ENCODE results near the gene COP1.
"Not testable (repeated sequence)": the region's sequence is repeated elsewhere in the genome, so short reads cannot be mapped to it uniquely, and the experiment has no call there.

Gene COP1

GRCh38 chr1:176046926-176047325, 160.2 kb downstream of the COP1 start:
- no peak for DNase-seq

DNA sequence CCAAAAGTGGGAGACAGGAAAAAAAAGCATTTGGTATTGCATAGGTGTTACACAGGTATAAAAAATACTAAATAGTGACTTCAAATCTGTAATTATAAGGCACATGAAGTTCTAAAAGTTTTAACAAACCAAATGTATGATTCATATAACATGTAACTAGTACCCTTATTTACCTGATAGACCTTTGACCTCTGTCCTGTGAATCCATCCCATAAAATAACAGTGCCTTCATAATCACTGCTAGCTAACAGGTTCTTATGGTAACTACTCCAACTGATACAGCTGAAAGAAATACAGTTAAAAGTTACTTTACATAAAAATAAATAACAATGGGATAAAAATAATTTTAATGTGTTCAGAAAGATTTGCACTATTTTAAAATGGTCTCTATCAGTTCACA, 163.5 kb downstream of the COP1 start:
- no peak for DNase-seq

DNA sequence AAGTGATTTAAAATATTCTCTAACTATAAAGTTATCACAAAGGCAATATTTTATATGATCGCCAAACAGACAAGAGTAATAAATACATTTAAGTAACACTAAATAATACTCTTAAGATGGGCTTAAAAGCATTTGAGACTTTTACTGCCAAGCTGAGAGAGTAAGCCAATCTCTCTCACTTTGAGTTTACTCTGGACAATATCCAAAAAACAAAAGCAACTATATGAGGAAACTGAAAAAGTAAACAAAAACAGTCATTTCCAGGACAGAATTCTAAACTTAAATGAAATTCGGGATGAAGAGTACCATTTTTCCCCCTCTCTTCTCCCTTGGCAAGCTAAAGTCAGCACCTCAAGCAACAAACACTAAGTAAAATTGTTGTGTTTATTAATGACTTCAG, 173.2 kb downstream of the COP1 start:
- DNase-seq = no peak

DNA sequence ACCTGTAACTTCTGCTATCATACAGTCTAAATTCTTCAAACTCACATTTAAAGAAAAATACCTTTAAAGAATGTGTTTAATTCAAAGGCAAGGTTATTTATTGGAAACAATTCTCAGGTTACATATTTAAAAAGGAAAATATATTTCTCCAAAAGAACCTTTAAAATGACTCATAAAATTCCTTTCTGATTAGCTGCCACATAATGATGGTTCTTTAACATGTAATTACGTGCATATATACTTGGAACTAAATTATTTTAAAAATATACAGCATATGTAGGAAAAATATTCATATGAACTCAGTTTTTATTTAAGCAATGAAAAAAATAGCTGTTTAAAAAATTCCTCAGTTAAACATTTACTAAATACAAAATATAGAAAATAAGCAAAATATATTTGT, 173.6 kb downstream of the COP1 start:
- DNase-seq = no peak

GRCh38 chr1:176032040-176032645, 174.9 kb downstream of the COP1 start:
- no peak for DNase-seq

DNA sequence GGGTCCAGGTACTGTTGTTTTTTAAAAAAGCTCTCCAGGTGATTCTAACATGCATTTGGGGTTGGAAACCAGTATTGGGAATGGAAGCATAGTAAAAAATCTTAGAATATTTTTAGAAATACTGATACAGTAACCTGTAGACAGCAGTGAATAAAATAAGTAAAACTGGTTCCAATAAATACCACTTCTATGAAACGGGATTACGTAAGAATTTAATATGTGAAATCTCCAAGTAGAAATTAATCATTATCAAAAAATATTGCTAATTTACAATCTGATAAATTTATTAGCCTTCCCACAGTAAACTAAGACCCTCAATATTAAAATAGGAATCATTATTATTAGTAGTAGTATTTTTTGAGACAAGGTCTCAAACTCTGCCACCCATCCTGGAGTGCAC, 177.5 kb downstream of the COP1 start:
- DNase-seq = no peak

- DNase-seq = no peak
These were observed 177.9 kb downstream of the COP1 start for GRCh38 chr1:176029155-176029554.

DNA sequence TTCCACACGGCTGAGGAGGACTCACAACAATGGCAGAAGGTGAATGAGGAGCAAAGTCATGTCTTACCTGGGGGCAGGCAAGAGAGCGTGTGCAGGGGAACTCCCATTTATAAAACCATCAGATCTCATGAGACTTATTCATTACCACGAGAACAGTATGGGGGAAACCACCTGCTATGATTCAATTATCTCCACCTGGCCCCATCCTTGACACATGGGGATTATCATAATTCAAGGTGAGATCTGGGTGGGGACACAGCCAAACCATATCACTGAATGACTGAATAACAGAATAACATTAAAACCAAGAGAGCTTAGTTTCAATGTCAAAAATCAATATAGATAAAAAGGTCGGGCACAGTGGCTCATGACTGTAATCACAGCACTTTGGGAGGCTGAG, 179.2 kb downstream of the COP1 start:
- not testable (repeated sequence) for DNase-seq

DNA sequence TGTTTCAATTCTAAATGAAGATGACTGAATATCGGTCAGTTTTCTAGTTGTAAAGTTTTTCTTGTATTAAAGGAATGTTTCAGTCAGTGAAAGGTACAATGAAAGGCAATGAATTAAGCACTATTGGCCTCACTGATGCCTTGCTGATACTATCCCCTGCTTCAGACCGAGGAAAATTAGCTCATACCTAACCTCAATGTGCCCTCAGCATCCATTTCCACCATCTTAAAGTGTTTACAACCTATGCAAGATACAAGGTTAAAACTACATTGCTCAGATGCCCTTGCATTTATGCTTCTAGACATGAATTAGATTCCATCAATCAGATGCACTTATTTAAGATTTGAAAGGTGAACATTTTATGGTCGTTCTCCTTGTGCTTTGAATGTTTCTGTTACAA, 184.5 kb downstream of the COP1 start:
- DNase-seq = no peak

DNA sequence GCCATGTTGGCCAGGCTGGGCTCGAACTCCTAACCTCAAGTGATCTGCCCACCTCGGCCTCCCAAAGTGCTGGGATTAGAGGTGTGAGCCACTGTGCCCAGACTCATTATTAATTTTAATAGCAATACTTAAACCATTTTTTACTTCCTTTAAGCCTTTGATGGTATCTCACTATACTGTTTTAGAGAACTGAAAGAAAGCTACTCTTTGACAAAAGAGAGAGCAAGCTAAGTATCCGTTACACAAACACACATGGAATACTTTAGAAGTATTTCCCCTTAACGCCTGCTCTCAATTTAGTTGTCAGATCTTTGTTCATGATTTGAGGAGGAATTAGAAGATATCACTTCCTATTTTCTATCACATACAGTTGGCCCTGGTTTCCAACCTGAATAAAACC, 189.4 kb downstream of the COP1 start:
- no peak for DNase-seq

DNA sequence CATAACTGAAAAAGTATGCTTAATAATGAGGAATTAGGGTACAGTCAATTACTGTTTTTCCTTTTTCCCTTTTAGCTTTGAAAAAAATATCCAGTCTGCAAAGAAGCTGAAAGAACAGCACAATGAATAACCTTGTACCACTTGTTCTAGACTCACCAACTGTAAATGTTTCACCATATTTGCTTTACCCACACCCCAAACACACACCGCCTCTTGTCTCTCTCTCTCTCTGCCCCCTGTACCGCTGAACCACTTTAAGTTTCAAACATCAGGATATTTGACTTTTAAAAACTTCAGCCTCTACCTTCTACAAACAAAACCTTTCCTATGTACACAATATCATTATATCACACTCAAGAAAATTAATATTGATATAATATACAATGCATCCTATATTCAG, 197.1 kb downstream of the COP1 start:
- DNase-seq = no peak

DNA sequence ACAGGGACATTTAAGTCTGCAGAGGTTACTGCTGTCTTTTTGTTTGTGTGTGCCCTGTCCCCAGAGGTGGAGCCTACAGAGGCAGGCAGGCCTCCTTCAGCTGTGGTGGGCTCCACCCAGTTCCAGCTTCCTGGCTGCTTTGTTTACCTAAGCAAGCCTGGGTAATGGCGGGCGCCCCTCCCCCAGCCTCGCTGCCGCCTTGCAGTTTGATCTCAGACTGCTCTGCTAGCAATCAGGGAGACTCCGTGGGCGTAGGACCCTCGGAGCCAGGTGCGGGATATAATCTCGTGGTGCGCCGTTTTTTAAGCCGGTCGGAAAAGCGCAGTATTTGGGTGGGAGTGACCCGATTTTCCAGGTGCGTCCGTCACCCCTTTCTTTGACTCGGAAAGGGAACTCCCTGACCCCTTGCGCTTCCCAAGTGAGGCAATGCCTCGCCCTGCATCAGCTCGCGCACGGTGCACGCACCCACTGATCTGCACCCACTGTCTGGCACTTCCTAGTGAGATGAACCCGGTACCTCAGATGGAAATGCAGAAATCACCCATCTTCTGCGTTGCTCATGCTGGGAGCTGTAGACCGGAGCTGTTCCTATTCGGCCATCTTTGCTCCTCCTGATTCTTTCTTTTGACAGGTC, 199.2 kb downstream of the COP1 start:
- not testable (repeated sequence) for DNase-seq

DNA sequence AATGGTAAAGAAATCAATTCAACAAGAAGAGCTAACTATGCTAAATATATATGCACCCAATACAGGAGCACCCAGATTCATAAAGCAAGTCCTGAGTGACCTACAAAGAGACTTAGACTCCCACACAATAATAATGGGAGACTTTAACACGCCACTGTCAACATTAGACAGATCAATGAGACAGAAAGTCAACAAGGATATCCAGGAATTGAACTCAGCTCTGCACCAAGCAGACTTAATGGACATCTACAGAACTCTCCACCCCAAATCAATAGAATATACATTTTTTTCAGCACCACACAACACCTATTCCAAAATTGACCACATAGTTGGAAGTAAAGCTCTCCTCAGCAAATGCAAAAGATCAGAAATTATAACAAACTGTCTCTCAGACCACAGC, 212.4 kb downstream of the COP1 start:
- not testable (repeated sequence) for DNase-seq

GRCh38 chr1:175992825-175993224, 214.3 kb downstream of the COP1 start:
- DNase-seq = not testable (repeated sequence)

- DNase-seq = not testable (repeated sequence)
These were observed 214.9 kb downstream of the COP1 start for GRCh38 chr1:175992202-175992601.

GRCh38 chr1:175984813-175985212, 222.3 kb downstream of the COP1 start:
- no peak for DNase-seq

- DNase-seq = no peak
These were observed 222.9 kb downstream of the COP1 start for GRCh38 chr1:175984057-175984812.

DNA sequence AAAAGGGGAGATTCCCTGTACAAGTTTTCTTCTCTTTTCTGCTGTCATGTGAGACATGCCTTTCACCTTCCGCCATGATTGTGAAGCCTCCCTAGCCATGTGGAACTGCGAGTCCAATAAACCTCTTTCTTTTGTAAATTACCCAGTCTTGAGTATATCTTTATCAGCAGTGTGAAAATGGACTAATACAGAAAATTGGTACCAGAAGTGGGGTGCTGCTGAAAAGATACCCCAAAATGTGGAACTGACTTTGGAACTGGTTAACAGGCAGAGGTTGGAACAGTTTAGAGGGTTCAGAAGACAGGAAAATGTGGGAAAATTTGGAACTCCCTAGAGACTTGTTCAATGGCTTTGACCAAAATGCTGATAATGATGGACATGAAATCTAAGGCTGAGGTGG, 223.7 kb downstream of the COP1 start:
- not testable (repeated sequence) for DNase-seq

- DNase-seq = no peak
These were observed 226.0 kb downstream of the COP1 start for GRCh38 chr1:175981128-175981527.

GRCh38 chr1:175978926-175979325, 228.2 kb downstream of the COP1 start:
- no peak for DNase-seq

GRCh38 chr1:175978476-175978875, 228.6 kb downstream of the COP1 start:
- no peak for DNase-seq

DNA sequence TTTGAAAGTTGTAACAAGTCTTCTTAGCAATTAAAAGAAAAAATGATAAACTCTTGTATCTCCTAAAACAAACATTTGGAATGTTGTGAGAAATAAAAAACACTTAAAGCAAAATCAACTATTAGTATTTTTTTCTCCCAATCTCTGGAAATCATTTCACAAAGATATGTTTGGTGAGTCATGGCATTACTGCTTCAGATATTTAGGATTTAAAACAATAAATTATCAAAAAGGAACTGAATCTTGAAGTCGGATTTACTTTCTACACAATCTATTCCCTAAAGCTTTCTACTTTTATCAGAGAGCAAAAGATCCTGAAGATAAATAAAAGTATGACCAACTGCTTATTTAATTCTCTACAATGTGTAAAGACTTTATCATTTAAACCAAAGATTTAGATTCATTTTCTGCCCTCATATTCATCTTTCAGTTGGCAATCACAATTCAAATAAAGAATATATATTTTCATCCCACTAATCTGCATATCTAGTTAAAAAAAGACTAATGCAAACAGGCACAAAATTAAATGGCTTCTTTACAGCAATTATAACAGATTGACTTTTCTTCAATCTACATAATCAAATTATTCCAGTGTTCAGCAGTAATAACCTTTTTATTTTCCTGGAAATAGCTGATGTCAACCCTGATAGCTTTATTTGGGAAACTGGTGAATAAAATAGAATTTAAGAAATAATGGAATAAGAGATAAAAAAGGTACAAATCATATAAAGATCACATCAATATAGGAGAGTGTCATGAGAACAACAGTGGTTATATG, 230.0 kb downstream of the COP1 start:
- no peak for DNase-seq
